Adrenal gland (tissue), 12 donors: ENCODE measurements around the gene CFP. TPM values are rescaled to one million over a fixed set of nuclear protein-coding genes. Genes with fewer than 3 reads are reported as not detected.
A peak's percentile ranks its signal among the peaks of the same experiment; 100 is the strongest.

Source experiments
- DNase-seq, 7 donors: peaks; one replicate each; pipeline ENCODE4 v3.0.0-alpha.2; 2019 to 2020
- H3K27ac ChIP-seq, 5 donors: fragments of 200-600 bp; sonication (generic) in 4 of 5; 1 replicate in 3 of 5; 2 replicates in 2 of 5; pipeline versions ENCODE4 v1.5.1 to v1.8.0; 2016 to 2020; ENCODE audit warnings: mild to moderate bottlenecking in 1 of 5
- H3K27me3 ChIP-seq: fragments of 200-600 bp; 2 replicates; pipeline ENCODE4 v1.8.0; 2021
- H3K36me3 ChIP-seq, 2 donors: fragments of 200-600 bp; replicated peaks in 1 of 2; 1 replicate in 1 of 2; 2 replicates in 1 of 2; pipeline versions ENCODE4 v1.5.1 to v1.8.0; 2018 to 2022
- H3K4me1 ChIP-seq, 2 donors: fragments of 200-600 bp; replicated peaks in 1 of 2; 1 replicate in 1 of 2; 2 replicates in 1 of 2; pipeline versions ENCODE4 v1.5.1 to v1.8.0; 2018 to 2021
- H3K4me3 ChIP-seq, 4 donors: fragments of 200-600 bp; sonication (generic) in 3 of 4; one replicate each; pipeline ENCODE4 v1.5.1; 2016 to 2018
- H3K9me3 ChIP-seq, 3 donors: fragments of 200-600 bp; sonication (generic) in 1 of 3; replicated peaks in 1 of 3; 1 replicate in 2 of 3; 2 replicates in 1 of 3; pipeline versions ENCODE4 v1.5.1 to v1.8.0; 2016 to 2021
- CTCF ChIP-seq, 6 experiments: fragments of 450-650 bp in 4 of 6; fragments of 200-600 bp in 2 of 6; sonication (generic) in 1 of 6; IDR thresholded peaks; 1 replicate in 5 of 6; 2 replicates in 1 of 6; pipeline versions ENCODE4 v1.5.1 to v1.8.0; 2016 to 2021; ENCODE audit warnings: antibody characterized with exemption in 6 of 6, mild to moderate bottlenecking in 2 of 6, moderate library complexity in 1 of 6
- POLR2A ChIP-seq, 2 donors: fragments of 450-650 bp; IDR thresholded peaks; one replicate each; pipeline ENCODE4 v1.6.1; 2017; ENCODE audit warnings: antibody characterized with exemption in 2 of 2, mild to moderate bottlenecking in 2 of 2, moderate library complexity in 1 of 2
- WGBS, 4 donors: extraction: QIAGEN DNeasy Blood & Tissue Kit in 2 of 4; methylation state at CpG; one replicate each; pipeline versions ENCODE4 v1.1.5 to v1.1.7; 2013 to 2017; 5-methylcytosine and 5-hydroxymethylcytosine counted together
- intact Hi-C, 2 donors: fragments of 100-400 bp; cut with DNase I; formaldehyde crosslinking; loops; one replicate each; pipeline versions ENCODE4 v1.14.1 to v1.15.0; 2022 to 2023
- polyA plus RNA-seq, 3 donors: library from polyadenylated mRNA; stranded (reverse); fragments of 200-250 nt in 2 of 3; fragments of 350-450 nt in 1 of 3; fragmentation: Illumina TruSeq in 1 of 3; extraction: RNeasy Lipid Tissue Mini Kit (QIAGEN cat#74804) in 1 of 3; gene quantifications; one replicate each; pipeline ENCODE4 v1.2.3, GENCODE V29; 2013 to 2014
- total RNA-seq, 9 donors: library from RNA; depleted of rRNA in 4 of 9; stranded (reverse); fragments of >200 nt in 4 of 9; fragments of 120-200 nt in 1 of 9; fragmentation: NEBNext Ultra II Directional in 1 of 9; extraction: Animal tissue kit (Norgen Biotek cat#: 25700) in 1 of 9; gene quantifications; one replicate each; pipeline versions ENCODE4 v1.1.0 to v1.2.4, GENCODE V29; 2013 to 2023
- donor health status: healthy with polysubstance abuse.
- donor health status: Bipolar disorder and iron deficiency.
- donor health status: DM: yes; HTN: yes; CAD: no.
- donor health status: DM: no; HTN: no; CAD: no.
- donor health status: DM: no; HTN: no; CAD: no.
- donor health status: DM: yes; HTN: yes; CAD: no.

CFP gene
- total and polyA plus RNA-seq, 12 donors: 0.91 to 14.5 (median 8.2) TPM

GRCh38 chrX:47658684-47659420 lies 29.1 kb upstream of the CFP start, which contains the start of gene UXT:
Gene UXT (minus strand): TSS chrX:47659180. CDS start chrX:47658927, 253 bp downstream.
- H3K9me3 ChIP-seq: no peaks in the 10 kb centered on the region
- H3K4me3 ChIP-seq: peak within 1 kb of the TSS in 2 of 4 donors; percentile 20 to 69
- intact Hi-C loops: no loop called here
- peaks cover 0 to 15% of the 10 kb centered on the region in 2 donors for H3K36me3 ChIP-seq
- no peak for TF ChIP-seq CTCF (IDR thresholded peaks at IDR 0.05)
- TF ChIP-seq POLR2A (IDR thresholded peaks at IDR 0.05): peak; percentile 55 to 82
- H3K27me3 ChIP-seq: no peaks in the 10 kb centered on the region
- peak; percentile 89 to 96 (median 95) for DNase-seq
- peak within 1 kb of the TSS; percentile 78 to 100 (median 97) for H3K27ac ChIP-seq
- 0 to 31% (median 15%) methylated on average over 11 to 54 of the region's 54 CpGs for WGBS, 4 donors
- H3K4me1 ChIP-seq: peaks cover 0 to 4% of the 10 kb centered on the region in 2 donors

- peak overlapping the region in 2 of 4 donors; percentile 20 to 69 for H3K4me3 ChIP-seq
- 0 to 63% (median 28%) methylated on average over 6 to 13 of the region's 13 CpGs for WGBS, 4 donors
- H3K27me3 ChIP-seq: no peaks in the 10 kb centered on the region
- TF ChIP-seq CTCF (IDR thresholded peaks at IDR 0.05) (no peak), POLR2A (IDR thresholded peaks at IDR 0.05) (no peak)
- no peaks in the 10 kb centered on the region for H3K9me3 ChIP-seq
- peaks cover 0 to 4% of the 10 kb centered on the region in 2 donors for H3K4me1 ChIP-seq
- H3K27ac ChIP-seq: peak overlapping the region in 3 of 5 donors; percentile 93 to 100 (median 97)
- intact Hi-C loops: no loop called here
- H3K36me3 ChIP-seq: peaks cover 0 to 18% of the 10 kb centered on the region in 2 donors
- no peak for DNase-seq
Observed at GRCh38 chrX:47658301-47658683, 28.6 kb upstream of the CFP start.

GRCh38 chrX:47651043-47651905 lies 21.5 kb upstream of the CFP start:
- no peaks in the 10 kb centered on the region for H3K27me3 ChIP-seq
- intact Hi-C loops: no loop called here
- peaks cover 0 to 9% of the 10 kb centered on the region in 2 donors for H3K4me1 ChIP-seq
- no peaks in the 10 kb centered on the region for H3K9me3 ChIP-seq
- TF ChIP-seq POLR2A (IDR thresholded peaks at IDR 0.05): peak in 1 of 2 donors; percentile 46
- no peak for TF ChIP-seq CTCF (IDR thresholded peaks at IDR 0.05)
- no peak for DNase-seq
- peak overlapping the region in 4 of 5 donors; percentile 51 to 84 (median 75) for H3K27ac ChIP-seq
- H3K4me3 ChIP-seq: peak overlapping the region in 1 of 4 donors; percentile 38
- H3K36me3 ChIP-seq: peaks cover 0 to 5% of the 10 kb centered on the region in 2 donors
- WGBS, 4 donors: 12 to 70% (median 29%) methylated on average over 10 to 19 of the region's 19 CpGs
